SH-SY5Y (cell line): ENCODE data around the gene BICRA.

Experiments
- GATA2 ChIP-seq: IDR thresholded peaks from 2 replicates; pipeline ENCODE4 v1.6.1; 2011; ENCODE audit warnings: mild to moderate bottlenecking, low read depth, low read length
- GATA3 ChIP-seq: IDR thresholded peaks from 2 replicates; pipeline ENCODE4 v1.6.1; 2011; ENCODE audit warnings: low read depth, mild to moderate bottlenecking, low read length, moderate library complexity

- TF ChIP-seq GATA2 (no peak), GATA3 (no peak)
These were observed 82.8 kb downstream of the BICRA start for GRCh38 chr19:47691782-47692181.
